ENCODE measurements around the gene CATSPERB.
"Not testable (repeated sequence)": the region's sequence is repeated elsewhere in the genome, so short reads cannot be mapped to it uniquely, and the experiment has no call there.

The CATSPERB gene

GRCh38 chr14:91744068-91744480 lies 12.2 kb upstream of the CATSPERB start:
- no peaks in the 10 kb centered on the region for H4K20me1 ChIP-seq (ENCODE audit: insufficient read depth, low read length, poor library complexity, severe bottlenecking)
- H3K9ac ChIP-seq (ENCODE audit: low read depth, low read length, poor library complexity, severe bottlenecking): no peak overlapping the region
- 0 out of 2 replicates have a peak, but pooled peaks cover 2% of the 10 kb centered on the region for H3K9me3 ChIP-seq (ENCODE audit: insufficient read depth, low read depth, low read length)
- no peaks in the 10 kb centered on the region for H3K79me2 ChIP-seq (ENCODE audit: insufficient read depth, low read length)
- H3K4me1 ChIP-seq (ENCODE audit: insufficient read depth, low read length, poor library complexity, severe bottlenecking): no peaks in the 10 kb centered on the region
- H3K4me3 ChIP-seq (ENCODE audit: low read length, poor library complexity, severe bottlenecking): no peak overlapping the region
- H3K9me2 ChIP-seq (replicated peaks; ENCODE audit: low read depth, low read length): no peaks in the 10 kb centered on the region
- 0 out of 2 replicates have a peak overlapping the region, but pooled peaks have one; percentile 17 for H2AFZ ChIP-seq (ENCODE audit: low read length)
- H3K36me3 ChIP-seq (ENCODE audit: insufficient read depth, low read length): no peaks in the 10 kb centered on the region
- no peaks in the 10 kb centered on the region for H3K27me3 ChIP-seq (ENCODE audit: insufficient read depth, low read length, poor library complexity, severe bottlenecking)
- no peak overlapping the region for H3K4me2 ChIP-seq (ENCODE audit: low read depth, low read length, poor library complexity, severe bottlenecking)
- TF ChIP-seq EZH2phosphoT487 (IDR thresholded peaks at IDR 0.05; ENCODE audit: borderline replicate concordance): no peak
- TF ChIP-seq, protein P1, sequence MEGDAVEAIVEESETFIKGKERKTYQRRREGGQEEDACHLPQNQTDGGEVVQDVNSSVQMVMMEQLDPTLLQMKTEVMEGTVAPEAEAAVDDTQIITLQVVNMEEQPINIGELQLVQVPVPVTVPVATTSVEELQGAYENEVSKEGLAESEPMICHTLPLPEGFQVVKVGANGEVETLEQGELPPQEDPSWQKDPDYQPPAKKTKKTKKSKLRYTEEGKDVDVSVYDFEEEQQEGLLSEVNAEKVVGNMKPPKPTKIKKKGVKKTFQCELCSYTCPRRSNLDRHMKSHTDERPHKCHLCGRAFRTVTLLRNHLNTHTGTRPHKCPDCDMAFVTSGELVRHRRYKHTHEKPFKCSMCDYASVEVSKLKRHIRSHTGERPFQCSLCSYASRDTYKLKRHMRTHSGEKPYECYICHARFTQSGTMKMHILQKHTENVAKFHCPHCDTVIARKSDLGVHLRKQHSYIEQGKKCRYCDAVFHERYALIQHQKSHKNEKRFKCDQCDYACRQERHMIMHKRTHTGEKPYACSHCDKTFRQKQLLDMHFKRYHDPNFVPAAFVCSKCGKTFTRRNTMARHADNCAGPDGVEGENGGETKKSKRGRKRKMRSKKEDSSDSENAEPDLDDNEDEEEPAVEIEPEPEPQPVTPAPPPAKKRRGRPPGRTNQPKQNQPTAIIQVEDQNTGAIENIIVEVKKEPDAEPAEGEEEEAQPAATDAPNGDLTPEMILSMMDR (conservative IDR thresholded peaks at IDR 0.05; ENCODE audit: low read length): no peak
- H3F3A ChIP-seq (ENCODE audit: low read depth): no peaks in the 10 kb centered on the region

DNA sequence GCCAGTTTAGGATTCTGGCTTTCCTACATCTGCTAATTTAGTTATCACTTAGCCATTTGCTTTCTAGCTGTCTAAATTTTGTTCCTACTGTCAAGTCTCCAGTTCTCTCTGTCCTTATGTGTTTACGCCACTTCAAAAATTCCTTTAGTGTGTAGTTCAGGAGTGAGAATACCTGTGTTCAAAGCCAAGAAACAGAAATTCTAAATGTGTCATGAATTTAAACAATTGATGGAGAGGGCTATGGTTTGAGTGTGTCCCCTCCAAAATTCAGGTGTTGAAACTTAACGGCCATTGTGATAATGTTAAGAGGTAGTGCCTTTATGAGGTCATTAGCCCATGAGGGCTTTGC lies 11.4 kb upstream of the CATSPERB start:
- no peaks in the 10 kb centered on the region for H3K79me2 ChIP-seq (ENCODE audit: insufficient read depth, low read length)
- 0 out of 2 replicates have a peak, but pooled peaks cover 2% of the 10 kb centered on the region for H3K9me3 ChIP-seq (ENCODE audit: insufficient read depth, low read depth, low read length)
- no peaks in the 10 kb centered on the region for H3K4me1 ChIP-seq (ENCODE audit: insufficient read depth, low read length, poor library complexity, severe bottlenecking)
- H3K4me3 ChIP-seq (ENCODE audit: low read length, poor library complexity, severe bottlenecking): no peak overlapping the region
- H3K9ac ChIP-seq (ENCODE audit: low read depth, low read length, poor library complexity, severe bottlenecking): no peak overlapping the region
- H3K4me2 ChIP-seq (ENCODE audit: low read depth, low read length, poor library complexity, severe bottlenecking): no peak overlapping the region
- no peaks in the 10 kb centered on the region for H4K20me1 ChIP-seq (ENCODE audit: insufficient read depth, low read length, poor library complexity, severe bottlenecking)
- TF ChIP-seq EZH2phosphoT487 (IDR thresholded peaks at IDR 0.05; ENCODE audit: borderline replicate concordance): no peak
- TF ChIP-seq, protein P1 (conservative IDR thresholded peaks at IDR 0.05; ENCODE audit: low read length): no peak
- no peaks in the 10 kb centered on the region for H3K27me3 ChIP-seq (ENCODE audit: insufficient read depth, low read length, poor library complexity, severe bottlenecking)
- H3K9me2 ChIP-seq (replicated peaks; ENCODE audit: low read depth, low read length): no peaks in the 10 kb centered on the region
- H3F3A ChIP-seq (ENCODE audit: low read depth): no peaks in the 10 kb centered on the region
- H3K36me3 ChIP-seq (ENCODE audit: insufficient read depth, low read length): no peaks in the 10 kb centered on the region
- H2AFZ ChIP-seq (ENCODE audit: low read length): no peak overlapping the region

DNA sequence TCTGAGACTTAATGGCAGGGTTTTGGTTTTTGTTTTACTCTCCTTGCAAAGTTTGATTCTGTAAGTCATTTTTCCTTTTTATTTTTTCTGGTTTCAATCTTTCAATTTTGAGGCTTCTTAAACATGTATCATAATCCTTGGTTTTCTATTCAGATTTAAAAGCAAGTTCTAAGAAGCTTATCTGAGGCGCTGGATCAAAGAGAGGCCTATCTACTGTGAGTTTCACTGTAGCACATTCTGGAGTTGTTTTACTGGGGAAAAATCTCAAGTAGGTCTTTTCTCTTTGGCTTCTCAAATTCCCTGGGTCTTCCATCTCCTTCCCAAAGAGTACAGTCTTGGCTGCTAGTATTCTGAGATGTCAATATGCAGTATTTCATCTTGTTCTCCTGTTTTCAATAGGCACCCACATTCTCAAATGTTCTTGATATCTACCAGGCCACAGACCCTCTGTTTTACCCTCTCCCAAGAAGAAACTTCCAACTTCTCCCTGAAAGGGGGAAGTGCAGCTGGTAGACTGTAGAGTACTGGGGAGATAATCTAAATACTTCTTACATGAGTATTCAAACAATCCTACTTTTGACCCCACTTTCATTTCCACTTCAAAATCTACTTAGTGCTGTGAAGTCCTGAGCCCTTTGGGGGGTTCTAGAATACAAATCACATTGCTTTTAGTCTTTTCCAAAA lies 10.9 kb upstream of the CATSPERB start:
- Histone ChIP-seq H3K4me2 (ENCODE audit: low read depth, low read length, poor library complexity, severe bottlenecking) (no peak overlapping the region), H3F3A (ENCODE audit: low read depth) (no peaks in the 10 kb centered on the region), H2AFZ (ENCODE audit: low read length) (no peak overlapping the region), H3K4me1 (ENCODE audit: insufficient read depth, low read length, poor library complexity, severe bottlenecking) (no peaks in the 10 kb centered on the region), H3K9me2 (replicated peaks; ENCODE audit: low read depth, low read length) (no peaks in the 10 kb centered on the region), H3K79me2 (ENCODE audit: insufficient read depth, low read length) (no peaks in the 10 kb centered on the region), H4K20me1 (ENCODE audit: insufficient read depth, low read length, poor library complexity, severe bottlenecking) (no peaks in the 10 kb centered on the region), H3K27me3 (ENCODE audit: insufficient read depth, low read length, poor library complexity, severe bottlenecking) (no peaks in the 10 kb centered on the region), H3K9ac (ENCODE audit: low read depth, low read length, poor library complexity, severe bottlenecking) (no peak overlapping the region), H3K36me3 (ENCODE audit: insufficient read depth, low read length) (no peaks in the 10 kb centered on the region), H3K9me3 (ENCODE audit: insufficient read depth, low read depth, low read length) (0 out of 2 replicates have a peak, but pooled peaks cover 2% of the 10 kb centered on the region), H3K4me3 (ENCODE audit: low read length, poor library complexity, severe bottlenecking) (no peak overlapping the region)
- TF ChIP-seq, protein P1 (conservative IDR thresholded peaks at IDR 0.05; ENCODE audit: low read length): no peak
- TF ChIP-seq EZH2phosphoT487 (IDR thresholded peaks at IDR 0.05; ENCODE audit: borderline replicate concordance): no peak

DNA sequence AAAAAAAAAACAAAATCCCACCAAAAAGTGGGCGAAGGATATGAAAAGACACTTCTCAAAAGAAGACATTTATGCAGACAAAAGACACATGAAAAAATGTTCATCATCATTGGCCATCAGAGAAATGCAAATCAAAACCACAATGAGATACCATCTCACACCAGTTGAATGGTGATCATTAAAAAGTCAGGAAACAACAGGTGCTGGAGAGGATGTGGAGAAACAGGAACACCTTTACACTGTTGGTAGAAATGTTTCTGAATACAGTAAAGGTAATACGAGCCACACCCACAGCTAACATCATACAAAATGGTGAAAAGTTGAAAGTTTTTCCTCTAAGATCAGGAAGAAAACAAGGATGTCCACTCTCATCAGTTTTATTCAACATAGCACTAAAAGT lies 8.0 kb upstream of the CATSPERB start:
- not testable (repeated sequence) for H3K4me3 ChIP-seq (ENCODE audit: low read length, poor library complexity, severe bottlenecking); H3K27me3 ChIP-seq (ENCODE audit: insufficient read depth, low read length, poor library complexity, severe bottlenecking); H4K20me1 ChIP-seq (ENCODE audit: insufficient read depth, low read length, poor library complexity, severe bottlenecking); H3K36me3 ChIP-seq (ENCODE audit: insufficient read depth, low read length); H3K9me3 ChIP-seq (ENCODE audit: insufficient read depth, low read depth, low read length); H3K4me1 ChIP-seq (ENCODE audit: insufficient read depth, low read length, poor library complexity, severe bottlenecking); H2AFZ ChIP-seq (ENCODE audit: low read length); H3K9ac ChIP-seq (ENCODE audit: low read depth, low read length, poor library complexity, severe bottlenecking); H3K79me2 ChIP-seq (ENCODE audit: insufficient read depth, low read length); H3K9me2 ChIP-seq (replicated peaks; ENCODE audit: low read depth, low read length); H3F3A ChIP-seq (ENCODE audit: low read depth); H3K4me2 ChIP-seq (ENCODE audit: low read depth, low read length, poor library complexity, severe bottlenecking)
